ENCODE results near the gene BBX. TPM values are rescaled to one million over a fixed set of nuclear protein-coding genes. Genes with fewer than 3 reads are reported as not detected.

BBX gene
- total RNA-seq, 1 donor from 2014 or later: 39.5 TPM

DNA sequence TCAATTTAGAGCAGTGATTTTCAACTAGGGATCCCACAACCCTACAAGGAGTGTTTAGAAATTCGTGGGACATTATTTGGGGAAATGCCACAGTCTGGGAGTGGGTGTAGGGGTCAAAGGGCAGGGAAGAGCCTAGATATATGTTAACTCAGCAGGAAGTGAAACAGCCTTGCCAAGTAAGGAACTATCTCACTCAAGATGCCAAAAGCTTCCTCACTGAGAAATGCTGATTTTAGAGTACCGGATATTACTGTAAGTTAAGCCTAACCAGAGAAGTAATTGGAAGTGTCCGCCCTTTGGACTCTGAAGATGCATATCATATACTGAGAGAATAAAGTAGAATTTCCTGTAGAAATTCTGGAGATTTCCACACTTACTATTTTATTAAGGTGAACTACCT lies 158.6 kb downstream of the BBX start:
- Histone ChIP-seq H3K36me3 (no peaks in the 10 kb centered on the region), H3K4me3 (no peak overlapping the region), H3K4me1 (peaks cover 44% of the 10 kb centered on the region), H3K27me3 (no peaks in the 10 kb centered on the region), H3K9me3 (no peaks in the 10 kb centered on the region), H3K27ac (no peak overlapping the region)
- TF ChIP-seq POLR2A (IDR thresholded peaks at IDR 0.05) (no peak), POLR2AphosphoS5 (IDR thresholded peaks at IDR 0.05; ENCODE audit: insufficient read depth in 1 of 2, low read depth in 1 of 2) (no peak)
- TF ChIP-seq, protein P1, sequence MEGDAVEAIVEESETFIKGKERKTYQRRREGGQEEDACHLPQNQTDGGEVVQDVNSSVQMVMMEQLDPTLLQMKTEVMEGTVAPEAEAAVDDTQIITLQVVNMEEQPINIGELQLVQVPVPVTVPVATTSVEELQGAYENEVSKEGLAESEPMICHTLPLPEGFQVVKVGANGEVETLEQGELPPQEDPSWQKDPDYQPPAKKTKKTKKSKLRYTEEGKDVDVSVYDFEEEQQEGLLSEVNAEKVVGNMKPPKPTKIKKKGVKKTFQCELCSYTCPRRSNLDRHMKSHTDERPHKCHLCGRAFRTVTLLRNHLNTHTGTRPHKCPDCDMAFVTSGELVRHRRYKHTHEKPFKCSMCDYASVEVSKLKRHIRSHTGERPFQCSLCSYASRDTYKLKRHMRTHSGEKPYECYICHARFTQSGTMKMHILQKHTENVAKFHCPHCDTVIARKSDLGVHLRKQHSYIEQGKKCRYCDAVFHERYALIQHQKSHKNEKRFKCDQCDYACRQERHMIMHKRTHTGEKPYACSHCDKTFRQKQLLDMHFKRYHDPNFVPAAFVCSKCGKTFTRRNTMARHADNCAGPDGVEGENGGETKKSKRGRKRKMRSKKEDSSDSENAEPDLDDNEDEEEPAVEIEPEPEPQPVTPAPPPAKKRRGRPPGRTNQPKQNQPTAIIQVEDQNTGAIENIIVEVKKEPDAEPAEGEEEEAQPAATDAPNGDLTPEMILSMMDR (IDR thresholded peaks at IDR 0.05): no peak
- intact Hi-C loops (cut with DNase I): no loop called here
- no peak for DNase-seq (ENCODE audit: extremely low spot score in 2 of 2)

DNA sequence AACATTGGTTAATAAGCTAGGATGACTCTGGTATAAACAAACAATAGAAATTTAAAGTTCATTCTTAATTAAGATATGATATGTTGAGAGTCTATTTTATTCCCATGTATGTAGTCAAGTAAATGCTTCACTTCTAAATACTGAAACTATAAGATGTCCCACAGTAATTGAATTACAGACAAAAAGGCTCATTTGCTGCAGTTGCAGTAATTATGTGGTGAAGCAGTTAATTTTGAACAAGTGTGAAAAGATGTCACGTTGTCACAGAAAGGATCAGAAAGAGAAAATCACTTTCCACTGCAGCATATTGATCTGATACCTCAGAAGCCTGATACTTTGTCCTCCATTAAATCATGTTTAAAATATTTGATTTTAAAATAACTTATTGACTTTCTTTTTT lies 159.8 kb downstream of the BBX start:
- Histone ChIP-seq H3K9me3 (no peaks in the 10 kb centered on the region), H3K36me3 (no peaks in the 10 kb centered on the region), H3K4me3 (no peak overlapping the region), H3K27ac (no peak overlapping the region), H3K27me3 (no peaks in the 10 kb centered on the region), H3K4me1 (peaks cover 44% of the 10 kb centered on the region)
- DNase-seq (ENCODE audit: extremely low spot score in 2 of 2): no peak
- intact Hi-C loops (cut with DNase I): no loop called here
- no peak for TF ChIP-seq POLR2AphosphoS5 (IDR thresholded peaks at IDR 0.05; ENCODE audit: insufficient read depth in 1 of 2, low read depth in 1 of 2)
- TF ChIP-seq, protein P1 (IDR thresholded peaks at IDR 0.05): no peak
- TF ChIP-seq POLR2A (IDR thresholded peaks at IDR 0.05): no peak

DNA sequence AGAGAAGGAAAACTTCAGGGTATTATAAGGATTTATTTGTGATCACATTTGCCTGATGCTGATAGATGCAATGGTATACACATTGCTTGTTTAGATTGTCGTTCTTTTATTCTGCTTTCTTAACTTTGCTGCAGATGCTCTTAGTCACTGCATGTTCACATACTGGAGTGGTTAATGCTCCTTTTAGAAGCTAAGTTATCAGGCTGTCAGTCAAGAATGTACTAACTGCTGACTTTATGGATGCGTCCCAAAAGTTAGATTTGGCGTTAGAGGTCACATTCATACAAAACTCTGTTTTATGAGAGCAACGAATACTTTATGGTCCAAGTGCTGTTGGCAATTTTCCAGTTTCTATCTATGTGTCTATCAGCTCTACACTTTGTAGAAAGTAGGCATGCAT lies 160.7 kb downstream of the BBX start:
- intact Hi-C loops (cut with DNase I): no loop called here
- H3K27me3 ChIP-seq: no peaks in the 10 kb centered on the region
- no peaks in the 10 kb centered on the region for H3K36me3 ChIP-seq
- H3K9me3 ChIP-seq: no peaks in the 10 kb centered on the region
- TF ChIP-seq POLR2AphosphoS5 (IDR thresholded peaks at IDR 0.05; ENCODE audit: insufficient read depth in 1 of 2, low read depth in 1 of 2): no peak
- no peak for TF ChIP-seq POLR2A (IDR thresholded peaks at IDR 0.05)
- peaks cover 44% of the 10 kb centered on the region for H3K4me1 ChIP-seq
- DNase-seq (ENCODE audit: extremely low spot score in 2 of 2): no peak
- no peak overlapping the region for H3K4me3 ChIP-seq
- no peak overlapping the region for H3K27ac ChIP-seq

DNA sequence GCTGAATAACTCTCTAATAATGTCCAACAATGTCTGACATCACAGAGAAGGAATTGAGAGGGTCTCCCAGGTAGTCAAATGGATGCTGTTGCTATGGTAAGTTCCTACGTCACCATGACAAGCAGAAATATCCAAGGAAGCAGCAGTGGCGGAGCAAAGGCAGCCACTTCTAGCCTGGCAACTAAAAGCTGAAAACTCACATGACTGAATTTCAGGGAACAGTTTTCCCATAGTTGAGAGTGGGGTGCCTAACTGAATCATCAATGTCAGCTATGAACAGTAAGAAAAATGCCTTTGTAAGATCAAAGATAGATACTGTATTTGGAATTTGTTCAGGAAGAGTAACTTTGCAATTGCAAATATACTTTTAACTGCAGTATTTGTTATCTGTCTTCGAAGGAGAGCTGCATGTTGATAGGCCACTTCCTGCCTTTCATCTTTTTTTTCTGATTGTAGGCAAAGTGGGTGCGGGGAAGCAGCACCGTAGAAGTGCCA lies 161.7 kb downstream of the BBX start:
- TF ChIP-seq POLR2AphosphoS5 (IDR thresholded peaks at IDR 0.05; ENCODE audit: insufficient read depth in 1 of 2, low read depth in 1 of 2) (no peak), POLR2A (IDR thresholded peaks at IDR 0.05) (no peak)
- TF ChIP-seq, protein P1 (IDR thresholded peaks at IDR 0.05): no peak
- intact Hi-C loops (cut with DNase I): no loop called here
- DNase-seq (ENCODE audit: extremely low spot score in 2 of 2): no peak
- Histone ChIP-seq H3K9me3 (no peaks in the 10 kb centered on the region), H3K36me3 (no peaks in the 10 kb centered on the region), H3K4me3 (no peak overlapping the region), H3K27ac (no peak overlapping the region), H3K27me3 (no peaks in the 10 kb centered on the region), H3K4me1 (peaks cover 45% of the 10 kb centered on the region)

DNA sequence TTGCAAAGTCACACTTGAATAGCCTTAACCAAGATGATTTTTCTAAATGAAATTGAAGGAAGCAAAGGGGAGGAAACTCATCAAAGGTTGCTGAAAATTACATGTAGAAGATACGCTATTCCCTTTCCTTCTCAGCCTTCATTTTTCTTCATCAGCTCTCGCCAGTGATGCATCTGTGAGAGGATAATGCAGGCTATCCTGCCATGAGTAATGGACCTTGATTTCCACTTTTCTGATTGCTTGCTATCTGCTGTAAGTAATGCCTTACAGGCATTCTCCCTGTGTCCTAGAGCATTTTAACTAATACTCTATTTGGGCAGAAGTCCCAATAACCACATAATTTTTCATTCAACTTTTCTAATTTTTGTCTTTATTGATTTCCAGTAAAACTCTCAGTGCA lies 162.6 kb downstream of the BBX start:
- TF ChIP-seq POLR2AphosphoS5 (IDR thresholded peaks at IDR 0.05; ENCODE audit: insufficient read depth in 1 of 2, low read depth in 1 of 2) (no peak), POLR2A (IDR thresholded peaks at IDR 0.05) (no peak)
- TF ChIP-seq, protein P1 (IDR thresholded peaks at IDR 0.05): no peak
- Histone ChIP-seq H3K27me3 (no peaks in the 10 kb centered on the region), H3K4me3 (no peak overlapping the region), H3K4me1 (peaks cover 48% of the 10 kb centered on the region), H3K9me3 (no peaks in the 10 kb centered on the region), H3K27ac (no peak overlapping the region), H3K36me3 (no peaks in the 10 kb centered on the region)
- DNase-seq (ENCODE audit: extremely low spot score in 2 of 2): no peak
- intact Hi-C loops (cut with DNase I): no loop called here

All from vagina (tissue), 2 donors.